ENCODE results near the gene RFC2.

The RFC2 gene

GRCh38 chr7:74182453-74183090 lies 71.6 kb downstream of the RFC2 start:
- Histone ChIP-seq H3K27ac (no peak overlapping the region), H3K27me3 (replicated peaks) (no peaks in the 10 kb centered on the region), H3K36me3 (replicated peaks) (peaks cover 22% of the 10 kb centered on the region), H3K4me3 (ENCODE audit: low read depth, low read length) (no peak overlapping the region)
- DNase-seq = no peak
- in situ Hi-C loops (cut with HindIII; ENCODE audit: low pct_ligation_motif_present, low sequenced_read_pairs) = loop anchor here (25.0 kb wide), 1 partner anchor 320 kb away; the partner anchor contains the start of gene TMEM270
- TF ChIP-seq CTCF (IDR thresholded peaks at IDR 0.05; ENCODE audit: low read depth, low read length, missing control alignments) = no peak

- Histone ChIP-seq H3K4me3 (ENCODE audit: low read depth, low read length) (no peak overlapping the region), H3K36me3 (replicated peaks) (peaks cover 15% of the 10 kb centered on the region), H3K27me3 (replicated peaks) (no peaks in the 10 kb centered on the region), H3K27ac (no peak overlapping the region)
- DNase-seq = no peak
- TF ChIP-seq CTCF (IDR thresholded peaks at IDR 0.05; ENCODE audit: low read depth, low read length, missing control alignments) = no peak
- in situ Hi-C loops (cut with HindIII; ENCODE audit: low pct_ligation_motif_present, low sequenced_read_pairs) = loop anchor here (25.0 kb wide), 1 partner anchor 320 kb away; the partner anchor contains the start of gene TMEM270
Observed at GRCh38 chr7:74181821-74182220, 72.4 kb downstream of the RFC2 start.

Data from brain microvascular endothelial cell (primary cell).